Lower leg skin (tissue), 4 donors: Measurements from ENCODE around the gene MYOF. TPM values are rescaled to one million over a fixed set of nuclear protein-coding genes. Genes with fewer than 3 reads are reported as not detected.
A peak's percentile ranks its signal among the peaks of the same experiment; 100 is the strongest.
"Not testable (repeated sequence)": the region's sequence is repeated elsewhere in the genome, so short reads cannot be mapped to it uniquely, and the experiment has no call there.

Source experiments
- DNase-seq, 2 donors: peaks; one replicate each; pipeline ENCODE4 v3.0.0-alpha.2; 2019; ENCODE audit warnings: low spot score in 2 of 2
- H3K4me3 ChIP-seq: fragments of 200-600 bp; sonication (generic); 2 replicates; pipeline ENCODE4 v1.5.1; 2017; ENCODE audit warnings: mild to moderate bottlenecking, low read depth; ENCODE audit not compliant: poor library complexity, severe bottlenecking
- POLR2A ChIP-seq, 2 donors: fragments of 450-650 bp; IDR thresholded peaks; one replicate each; pipeline ENCODE4 v1.6.1; 2016 to 2017; ENCODE audit warnings: antibody characterized with exemption in 2 of 2, mild to moderate bottlenecking in 1 of 2, moderate library complexity in 1 of 2
- WGBS, 2 donors: methylation state at CpG; one replicate each; pipeline ENCODE4 v1.1.5; 2018; 5-methylcytosine and 5-hydroxymethylcytosine counted together
- intact Hi-C: fragments of 100-400 bp; cut with DNase I; formaldehyde crosslinking; loops from one replicate; pipeline ENCODE4 v1.15.0; 2023; ENCODE audit warnings: low total_unique reads
- total RNA-seq, 4 donors: library from RNA; depleted of rRNA; stranded (reverse); fragments of >200 nt; gene quantifications; one replicate each; pipeline ENCODE4 v1.1.0, GENCODE V29; 2016
- TF ChIP-seq, protein P1 (sequence below), 3 donors: fragments of 450-650 bp; IDR thresholded peaks; one replicate each; pipeline ENCODE4 v1.5.1; 2016; ENCODE audit warnings: antibody characterized with exemption in 3 of 3, mild to moderate bottlenecking in 3 of 3, moderate library complexity in 2 of 3

The MYOF gene
- total RNA-seq, 4 donors from 2014 or later, result 65.5 to 129 (median 90.3) TPM

DNA sequence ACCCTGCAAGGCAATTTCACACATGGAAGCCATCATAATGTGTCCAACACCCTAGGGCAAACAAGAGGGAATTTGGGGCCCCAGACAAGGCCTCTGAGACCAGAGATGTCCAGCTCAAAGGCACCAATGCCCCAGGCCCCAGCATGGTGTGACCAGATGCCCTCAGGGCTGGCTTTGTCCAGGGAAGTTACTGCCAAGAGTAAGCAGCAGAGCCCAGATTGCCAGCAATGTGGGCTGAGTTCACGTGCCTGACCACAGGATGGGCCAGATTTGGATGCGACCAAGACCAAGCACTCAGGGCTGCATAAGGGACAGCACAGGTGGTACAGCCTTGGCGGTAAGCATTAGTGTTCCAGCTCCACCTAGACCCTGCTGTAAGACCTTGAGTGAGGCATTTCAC is 12.7 kb downstream of the MYOF start:
- no peak overlapping the region for H3K4me3 ChIP-seq
- peak in 1 of 2 donors; percentile 85 for DNase-seq
- 69 to 96% methylated on average over 3 of the region's 3 CpGs for WGBS, 2 donors
- TF ChIP-seq, protein P1, sequence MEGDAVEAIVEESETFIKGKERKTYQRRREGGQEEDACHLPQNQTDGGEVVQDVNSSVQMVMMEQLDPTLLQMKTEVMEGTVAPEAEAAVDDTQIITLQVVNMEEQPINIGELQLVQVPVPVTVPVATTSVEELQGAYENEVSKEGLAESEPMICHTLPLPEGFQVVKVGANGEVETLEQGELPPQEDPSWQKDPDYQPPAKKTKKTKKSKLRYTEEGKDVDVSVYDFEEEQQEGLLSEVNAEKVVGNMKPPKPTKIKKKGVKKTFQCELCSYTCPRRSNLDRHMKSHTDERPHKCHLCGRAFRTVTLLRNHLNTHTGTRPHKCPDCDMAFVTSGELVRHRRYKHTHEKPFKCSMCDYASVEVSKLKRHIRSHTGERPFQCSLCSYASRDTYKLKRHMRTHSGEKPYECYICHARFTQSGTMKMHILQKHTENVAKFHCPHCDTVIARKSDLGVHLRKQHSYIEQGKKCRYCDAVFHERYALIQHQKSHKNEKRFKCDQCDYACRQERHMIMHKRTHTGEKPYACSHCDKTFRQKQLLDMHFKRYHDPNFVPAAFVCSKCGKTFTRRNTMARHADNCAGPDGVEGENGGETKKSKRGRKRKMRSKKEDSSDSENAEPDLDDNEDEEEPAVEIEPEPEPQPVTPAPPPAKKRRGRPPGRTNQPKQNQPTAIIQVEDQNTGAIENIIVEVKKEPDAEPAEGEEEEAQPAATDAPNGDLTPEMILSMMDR (IDR thresholded peaks at IDR 0.05), result no peak
- no peak for TF ChIP-seq POLR2A (IDR thresholded peaks at IDR 0.05)
- intact Hi-C loops, result no loop called here

DNA sequence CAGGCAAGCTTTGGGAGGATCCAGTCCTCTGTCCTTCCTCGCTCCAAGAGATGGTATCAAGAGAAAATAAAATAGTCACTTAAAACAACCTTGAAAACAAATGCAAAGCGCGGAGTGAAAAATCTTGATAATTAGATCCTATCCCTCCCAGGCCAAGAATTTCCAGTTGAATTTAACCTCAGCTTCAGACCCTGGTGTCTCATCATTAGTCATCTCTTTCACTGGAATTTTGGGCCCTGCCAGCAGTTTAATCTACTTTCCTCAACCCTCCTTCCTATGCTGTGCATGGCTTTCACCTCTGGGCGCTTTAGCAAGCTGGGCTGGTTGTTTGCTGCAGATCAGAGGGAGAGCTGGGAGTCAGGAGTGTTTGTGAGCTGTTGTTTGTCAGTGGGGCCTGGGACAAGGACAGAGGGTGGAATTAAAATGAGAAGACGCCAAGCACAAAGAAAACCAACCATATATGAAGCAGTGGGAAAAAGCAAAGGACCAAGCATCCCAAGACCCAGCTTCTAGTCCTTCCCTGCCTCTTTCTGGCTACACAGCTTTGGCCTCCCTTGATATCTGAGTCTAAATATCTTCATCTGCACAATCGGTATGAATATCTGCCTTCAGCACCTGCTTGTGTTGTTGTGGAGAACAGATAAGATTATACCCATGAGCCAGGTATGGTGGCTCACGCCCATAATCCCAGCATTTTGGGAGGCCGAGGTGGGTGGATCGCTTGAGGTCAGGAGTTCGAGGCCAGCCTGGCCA is 13.5 kb downstream of the MYOF start:
- no peak overlapping the region for H3K4me3 ChIP-seq
- peak in 1 of 2 donors; percentile 82 for DNase-seq
- no peak for TF ChIP-seq POLR2A (IDR thresholded peaks at IDR 0.05)
- TF ChIP-seq, protein P1 (IDR thresholded peaks at IDR 0.05), result no peak
- WGBS, 2 donors, result 45 to 52% methylated on average over 10 of the region's 10 CpGs
- intact Hi-C loops, result no loop called here

DNA sequence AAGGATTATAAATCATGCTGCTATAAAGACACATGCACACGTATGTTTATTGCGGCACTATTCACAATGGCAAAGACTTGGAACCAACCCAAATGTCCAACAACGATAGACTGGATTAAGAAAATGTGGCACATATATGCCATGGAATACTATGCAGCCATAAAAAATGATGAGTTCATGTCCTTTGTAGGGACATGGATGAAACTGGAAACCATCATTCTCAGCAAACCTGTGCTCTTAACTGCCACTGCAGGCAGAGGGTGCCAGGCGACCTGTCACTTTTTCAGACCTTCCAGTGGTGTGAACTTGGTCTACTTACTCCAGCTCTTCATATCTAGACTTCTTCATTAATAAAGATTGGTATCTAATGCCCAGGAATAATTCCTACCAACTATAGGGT is 14.5 kb downstream of the MYOF start:
- intact Hi-C loops, H3K4me3 ChIP-seq, DNase-seq: not testable (repeated sequence)
- WGBS, 2 donors, result 76 to 84% methylated on average over 4 of the region's 4 CpGs

DNA sequence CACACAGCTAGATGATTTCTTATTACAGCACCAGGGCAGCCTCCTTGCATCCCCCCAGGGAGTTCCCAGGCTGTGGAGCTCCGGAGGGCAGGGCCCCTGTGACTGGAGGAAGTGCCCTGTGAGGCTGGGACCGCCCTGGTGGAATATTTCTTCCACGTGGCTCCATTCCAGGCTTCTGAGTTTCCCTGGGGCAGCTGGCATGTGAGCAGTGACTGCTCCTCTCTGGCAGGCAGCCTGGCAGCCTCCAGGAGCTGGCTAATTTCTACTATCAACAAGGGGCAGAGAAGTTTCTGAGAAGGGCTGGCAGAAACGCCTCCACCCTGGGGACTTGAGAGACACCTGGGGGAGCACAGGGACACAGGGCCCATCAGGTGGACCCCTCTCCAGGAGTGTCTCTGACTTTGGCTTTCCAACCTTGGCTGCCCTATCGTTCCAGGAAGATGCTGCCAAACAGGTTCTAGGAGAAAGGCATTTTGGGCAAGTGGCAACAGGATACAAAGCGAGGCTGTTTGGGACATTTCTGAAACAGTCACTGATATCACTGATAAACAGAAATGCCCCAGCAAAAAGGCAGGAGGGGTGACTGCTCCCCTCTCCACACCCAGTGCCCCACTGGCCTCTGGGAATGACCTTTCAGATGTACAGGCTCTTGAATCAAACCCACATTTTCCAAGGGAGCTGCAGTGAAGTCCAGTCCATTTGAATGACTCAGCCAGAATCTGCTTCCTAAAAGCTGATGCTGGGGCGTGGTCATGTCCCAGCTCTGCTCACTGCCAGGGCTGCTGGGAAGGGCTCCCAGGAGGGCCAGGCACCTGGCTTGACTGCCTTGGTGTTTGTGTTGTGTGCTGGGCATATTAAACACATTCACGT is 16.1 kb downstream of the MYOF start:
- peak; percentile 93 to 97 for DNase-seq
- intact Hi-C loops, result no loop called here
- no peak overlapping the region for H3K4me3 ChIP-seq
- WGBS, 2 donors, result 9 to 10% methylated on average over 8 of the region's 8 CpGs
- TF ChIP-seq, protein P1 (IDR thresholded peaks at IDR 0.05), result no peak
- TF ChIP-seq POLR2A (IDR thresholded peaks at IDR 0.05), result no peak

DNA sequence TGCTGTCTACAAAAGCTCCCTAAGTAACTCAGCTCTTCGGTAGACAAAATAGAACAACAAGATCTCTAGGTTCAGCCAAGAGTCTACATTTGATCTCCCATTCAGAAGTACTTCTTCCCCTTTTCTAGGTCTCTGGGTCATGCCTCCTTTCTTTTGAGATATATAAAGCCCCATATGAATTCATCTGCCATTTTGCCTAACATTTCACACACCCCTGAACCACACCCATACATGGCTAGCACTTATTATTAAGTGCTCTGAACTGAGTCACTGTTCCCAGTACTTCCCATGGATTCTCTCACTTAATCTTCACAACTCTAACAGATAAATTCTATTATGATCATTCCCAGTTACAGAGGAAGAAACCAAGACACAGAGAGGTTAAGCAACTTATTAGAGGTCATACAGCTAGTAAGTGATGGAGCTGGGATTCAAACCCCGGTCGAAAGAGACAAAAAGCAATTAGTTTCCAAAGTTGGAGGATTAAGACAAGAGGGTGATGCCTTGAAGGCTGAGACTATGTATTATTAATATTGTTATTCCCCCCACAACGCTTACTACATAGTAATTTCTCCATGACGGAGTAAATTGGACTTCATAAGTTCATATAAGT is 17.3 kb downstream of the MYOF start:
- TF ChIP-seq, protein P1 (IDR thresholded peaks at IDR 0.05), result no peak
- TF ChIP-seq POLR2A (IDR thresholded peaks at IDR 0.05), result no peak
- WGBS, 2 donors, result 67 to 73% methylated on average over 5 of the region's 5 CpGs
- H3K4me3 ChIP-seq, result no peak overlapping the region
- DNase-seq, result no peak
- intact Hi-C loops, result no loop called here
